CD4-positive, alpha-beta T cell treated with Interleukin-12 subunit alpha and Interleukin-12 subunit beta, for 1 hour (primary cell): ENCODE measurements around the gene POMT2.
"Not testable (repeated sequence)": the region's sequence is repeated elsewhere in the genome, so short reads cannot be mapped to it uniquely, and the experiment has no call there.

Source experiments
- DNase-seq: peaks from one replicate; pipeline ENCODE4 v3.0.0-alpha.2; 2020

The POMT2 gene

GRCh38 chr14:77320238-77320935 is at the start of gene POMT2:
Gene POMT2 (minus strand): TSS chr14:77320883. CDS start chr14:77320681, 202 bp downstream.
- DNase-seq, result peak; percentile 93

GRCh38 chr14:77369285-77369684 is 48.6 kb upstream of the POMT2 start:
- DNase-seq, result peak; percentile 28

GRCh38 chr14:77364146-77364545 is 43.5 kb upstream of the POMT2 start:
- DNase-seq, result no peak

GRCh38 chr14:77359626-77360025 is 38.9 kb upstream of the POMT2 start:
- no peak for DNase-seq

GRCh38 chr14:77356899-77357298 is 36.2 kb upstream of the POMT2 start:
- no peak for DNase-seq

GRCh38 chr14:77355811-77356210 is 35.1 kb upstream of the POMT2 start:
- DNase-seq, result no peak

- DNase-seq, result no peak
Measured at GRCh38 chr14:77353469-77354141, 32.9 kb upstream of the POMT2 start.

GRCh38 chr14:77347751-77348150 is 27.1 kb upstream of the POMT2 start:
- DNase-seq, result no peak

GRCh38 chr14:77346495-77346894 is 25.8 kb upstream of the POMT2 start:
- no peak for DNase-seq

GRCh38 chr14:77344377-77344996 is 23.8 kb upstream of the POMT2 start:
- no peak for DNase-seq

- no peak for DNase-seq
Measured at GRCh38 chr14:77343662-77344061, 23.0 kb upstream of the POMT2 start.

- no peak for DNase-seq
Measured at GRCh38 chr14:77342726-77343397, 22.2 kb upstream of the POMT2 start.

GRCh38 chr14:77340389-77340788 is 19.7 kb upstream of the POMT2 start:
- DNase-seq, result no peak

- no peak for DNase-seq
Measured at GRCh38 chr14:77339407-77339806, 18.7 kb upstream of the POMT2 start.

- DNase-seq, result no peak
Measured at GRCh38 chr14:77338302-77338701, 17.6 kb upstream of the POMT2 start.

- no peak for DNase-seq
Measured at GRCh38 chr14:77337880-77338279, 17.2 kb upstream of the POMT2 start.

GRCh38 chr14:77337255-77337654 is 16.6 kb upstream of the POMT2 start:
- not testable (repeated sequence) for DNase-seq

- no peak for DNase-seq
Measured at GRCh38 chr14:77335576-77335975, 14.9 kb upstream of the POMT2 start.

- DNase-seq, result no peak
Measured at GRCh38 chr14:77329872-77330271, 9.2 kb upstream of the POMT2 start.

GRCh38 chr14:77327111-77327510 is 6.4 kb upstream of the POMT2 start:
- DNase-seq, result no peak

GRCh38 chr14:77325746-77326094 is 5.0 kb upstream of the POMT2 start:
- DNase-seq, result no peak

GRCh38 chr14:77324816-77325745 is 4.4 kb upstream of the POMT2 start:
- no peak for DNase-seq

GRCh38 chr14:77324289-77324688 is 3.6 kb upstream of the POMT2 start:
- DNase-seq, result no peak
